ENCODE results near the gene ST7. TPM values are rescaled to one million over a fixed set of nuclear protein-coding genes. Genes with fewer than 3 reads are reported as not detected.

ST7 gene
- total RNA-seq, 1 donor, result 19.9 TPM

DNA sequence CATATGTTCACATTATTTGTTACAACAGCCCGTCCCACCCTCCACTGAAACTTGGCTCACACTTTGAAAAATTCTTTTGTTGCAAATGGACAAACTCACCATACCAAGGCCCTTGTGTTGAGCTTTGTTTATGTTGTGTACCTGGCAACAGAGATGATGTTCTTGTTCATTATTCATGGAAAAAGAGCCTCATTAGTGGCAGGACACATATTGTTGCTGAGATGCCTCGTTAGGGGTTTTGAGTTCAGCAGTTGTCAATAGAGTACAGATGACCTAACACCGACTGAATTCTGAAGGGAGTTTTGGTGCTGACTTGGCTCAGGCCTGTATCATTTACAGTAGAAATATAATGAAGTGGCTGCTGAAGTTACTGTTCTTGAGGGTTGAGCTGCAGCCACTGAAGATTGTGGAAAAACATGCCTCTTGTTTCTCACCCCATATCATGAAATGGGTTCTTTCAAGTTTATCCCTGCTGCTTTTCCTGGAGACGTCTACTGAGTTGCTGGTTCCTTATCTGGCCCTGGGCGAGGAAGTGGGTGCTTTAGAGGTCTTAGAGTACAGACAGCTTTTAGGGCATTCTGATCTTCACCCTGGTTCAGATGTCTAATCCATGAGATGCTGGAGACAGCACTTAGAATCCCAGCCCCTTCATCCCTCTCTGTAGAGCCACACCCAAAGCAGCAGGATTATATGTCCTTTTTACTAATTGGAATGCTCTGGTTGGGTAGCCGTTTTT lies 219.9 kb downstream of the ST7 start:
- TF ChIP-seq, protein P1, sequence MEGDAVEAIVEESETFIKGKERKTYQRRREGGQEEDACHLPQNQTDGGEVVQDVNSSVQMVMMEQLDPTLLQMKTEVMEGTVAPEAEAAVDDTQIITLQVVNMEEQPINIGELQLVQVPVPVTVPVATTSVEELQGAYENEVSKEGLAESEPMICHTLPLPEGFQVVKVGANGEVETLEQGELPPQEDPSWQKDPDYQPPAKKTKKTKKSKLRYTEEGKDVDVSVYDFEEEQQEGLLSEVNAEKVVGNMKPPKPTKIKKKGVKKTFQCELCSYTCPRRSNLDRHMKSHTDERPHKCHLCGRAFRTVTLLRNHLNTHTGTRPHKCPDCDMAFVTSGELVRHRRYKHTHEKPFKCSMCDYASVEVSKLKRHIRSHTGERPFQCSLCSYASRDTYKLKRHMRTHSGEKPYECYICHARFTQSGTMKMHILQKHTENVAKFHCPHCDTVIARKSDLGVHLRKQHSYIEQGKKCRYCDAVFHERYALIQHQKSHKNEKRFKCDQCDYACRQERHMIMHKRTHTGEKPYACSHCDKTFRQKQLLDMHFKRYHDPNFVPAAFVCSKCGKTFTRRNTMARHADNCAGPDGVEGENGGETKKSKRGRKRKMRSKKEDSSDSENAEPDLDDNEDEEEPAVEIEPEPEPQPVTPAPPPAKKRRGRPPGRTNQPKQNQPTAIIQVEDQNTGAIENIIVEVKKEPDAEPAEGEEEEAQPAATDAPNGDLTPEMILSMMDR (IDR thresholded peaks at IDR 0.05; ENCODE audit: extremely low read depth, low read depth, low read length), result no peak
- Histone ChIP-seq H3K4me2 (ENCODE audit: insufficient read depth, low read length) (no peak overlapping the region), H3K27me3 (ENCODE audit: insufficient read depth, low read length) (no peaks in the 10 kb centered on the region), H3K27ac (ENCODE audit: low read depth, low read length) (no peak overlapping the region), H3K4me1 (ENCODE audit: insufficient read depth, low read length) (peaks cover 5% of the 10 kb centered on the region), H3K79me2 (ENCODE audit: insufficient read depth, low read length) (no peaks in the 10 kb centered on the region), H2AFZ (ENCODE audit: low read length) (no peak overlapping the region), H3K9me3 (ENCODE audit: low read depth, low read length) (no peaks in the 10 kb centered on the region), H4K20me1 (ENCODE audit: insufficient read depth, low read length) (no peaks in the 10 kb centered on the region), H3K36me3 (ENCODE audit: insufficient read depth, low read length) (peaks cover 6% of the 10 kb centered on the region), H3K4me3 (ENCODE audit: insufficient read depth, low read length) (no peak overlapping the region)
- DNase-seq (ENCODE audit: insufficient read length, low spot score, missing footprints), result no peak

DNA sequence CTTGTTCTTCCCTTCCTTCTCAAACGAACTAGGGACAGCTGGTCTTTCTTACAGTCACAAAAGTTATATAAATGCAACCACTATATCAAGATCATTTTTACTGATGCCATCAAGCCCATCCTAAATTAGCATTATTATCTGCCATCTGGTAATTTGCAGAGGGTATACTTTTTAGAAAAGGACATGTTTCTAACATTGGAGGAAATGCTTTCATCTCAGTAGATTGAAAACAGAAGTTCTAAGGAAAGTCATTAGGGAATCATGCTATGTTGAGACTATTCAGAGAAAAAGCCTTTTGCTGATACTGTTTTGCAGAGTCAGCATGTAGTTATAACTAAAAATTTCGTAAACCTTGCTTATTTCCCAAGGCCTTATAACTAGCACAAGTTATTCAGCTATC lies 222.9 kb downstream of the ST7 start:
- no peak for DNase-seq (ENCODE audit: insufficient read length, low spot score, missing footprints)
- H4K20me1 ChIP-seq (ENCODE audit: insufficient read depth, low read length), result no peaks in the 10 kb centered on the region
- H3K9me3 ChIP-seq (ENCODE audit: low read depth, low read length), result no peaks in the 10 kb centered on the region
- TF ChIP-seq, protein P1 (IDR thresholded peaks at IDR 0.05; ENCODE audit: extremely low read depth, low read depth, low read length), result no peak
- H3K4me1 ChIP-seq (ENCODE audit: insufficient read depth, low read length), result no peaks in the 10 kb centered on the region
- no peaks in the 10 kb centered on the region for H3K79me2 ChIP-seq (ENCODE audit: insufficient read depth, low read length)
- H3K36me3 ChIP-seq (ENCODE audit: insufficient read depth, low read length), result peaks cover 6% of the 10 kb centered on the region
- no peaks in the 10 kb centered on the region for H3K27me3 ChIP-seq (ENCODE audit: insufficient read depth, low read length)
- no peak overlapping the region for H3K4me3 ChIP-seq (ENCODE audit: insufficient read depth, low read length)
- H3K4me2 ChIP-seq (ENCODE audit: insufficient read depth, low read length), result no peak overlapping the region
- no peak overlapping the region for H2AFZ ChIP-seq (ENCODE audit: low read length)
- H3K27ac ChIP-seq (ENCODE audit: low read depth, low read length), result no peak overlapping the region

DNA sequence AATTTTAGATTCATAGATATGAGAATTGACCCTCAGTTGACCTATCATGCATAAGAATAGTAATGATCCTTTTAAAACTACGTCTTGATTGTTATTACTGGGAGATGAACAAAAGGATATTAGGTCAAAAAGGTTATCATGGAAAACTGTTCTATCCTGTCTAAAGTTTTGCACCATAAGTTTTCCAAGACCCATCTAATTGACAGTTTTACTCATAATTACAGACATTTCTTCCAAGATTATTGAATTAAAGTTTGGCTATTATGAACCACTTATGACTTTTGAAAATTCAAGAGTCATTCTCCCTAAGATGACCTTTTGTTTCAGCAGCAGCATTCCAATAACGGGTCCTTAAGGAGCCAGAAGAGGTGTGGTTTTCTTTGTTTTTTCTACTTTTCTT lies 225.3 kb downstream of the ST7 start:
- no peaks in the 10 kb centered on the region for H3K36me3 ChIP-seq (ENCODE audit: insufficient read depth, low read length)
- no peak for DNase-seq (ENCODE audit: insufficient read length, low spot score, missing footprints)
- TF ChIP-seq, protein P1 (IDR thresholded peaks at IDR 0.05; ENCODE audit: extremely low read depth, low read depth, low read length), result no peak
- no peak overlapping the region for H3K27ac ChIP-seq (ENCODE audit: low read depth, low read length)
- no peaks in the 10 kb centered on the region for H4K20me1 ChIP-seq (ENCODE audit: insufficient read depth, low read length)
- no peak overlapping the region for H3K4me3 ChIP-seq (ENCODE audit: insufficient read depth, low read length)
- H3K4me1 ChIP-seq (ENCODE audit: insufficient read depth, low read length), result no peaks in the 10 kb centered on the region
- no peaks in the 10 kb centered on the region for H3K79me2 ChIP-seq (ENCODE audit: insufficient read depth, low read length)
- H2AFZ ChIP-seq (ENCODE audit: low read length), result no peak overlapping the region
- no peak overlapping the region for H3K4me2 ChIP-seq (ENCODE audit: insufficient read depth, low read length)
- no peaks in the 10 kb centered on the region for H3K27me3 ChIP-seq (ENCODE audit: insufficient read depth, low read length)
- H3K9me3 ChIP-seq (ENCODE audit: low read depth, low read length), result no peaks in the 10 kb centered on the region

DNA sequence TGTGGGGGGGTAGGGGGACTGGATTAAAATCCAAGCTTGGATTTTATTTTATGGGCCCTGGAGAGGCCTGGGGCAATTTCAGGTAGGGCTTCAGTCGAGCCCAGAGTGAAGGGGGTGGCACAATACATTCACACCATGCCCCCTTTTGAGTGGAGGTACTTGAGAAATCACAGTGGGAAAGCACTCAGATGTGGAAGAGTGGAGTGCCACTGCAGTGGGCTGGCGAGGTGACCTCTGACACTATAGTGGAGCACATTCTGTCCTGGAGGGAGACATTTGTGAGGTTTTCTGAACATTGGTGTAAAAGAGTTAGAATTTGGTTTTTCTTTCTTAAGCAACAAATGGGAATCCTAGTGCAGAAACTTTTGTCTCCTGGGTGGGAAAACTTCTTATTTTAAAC lies 226.4 kb downstream of the ST7 start:
- no peak overlapping the region for H3K4me2 ChIP-seq (ENCODE audit: insufficient read depth, low read length)
- H4K20me1 ChIP-seq (ENCODE audit: insufficient read depth, low read length), result no peaks in the 10 kb centered on the region
- no peak for DNase-seq (ENCODE audit: insufficient read length, low spot score, missing footprints)
- H3K27me3 ChIP-seq (ENCODE audit: insufficient read depth, low read length), result no peaks in the 10 kb centered on the region
- no peak overlapping the region for H2AFZ ChIP-seq (ENCODE audit: low read length)
- TF ChIP-seq, protein P1 (IDR thresholded peaks at IDR 0.05; ENCODE audit: extremely low read depth, low read depth, low read length), result no peak
- H3K4me1 ChIP-seq (ENCODE audit: insufficient read depth, low read length), result no peaks in the 10 kb centered on the region
- no peaks in the 10 kb centered on the region for H3K36me3 ChIP-seq (ENCODE audit: insufficient read depth, low read length)
- no peaks in the 10 kb centered on the region for H3K9me3 ChIP-seq (ENCODE audit: low read depth, low read length)
- H3K4me3 ChIP-seq (ENCODE audit: insufficient read depth, low read length), result no peak overlapping the region
- no peaks in the 10 kb centered on the region for H3K79me2 ChIP-seq (ENCODE audit: insufficient read depth, low read length)
- no peak overlapping the region for H3K27ac ChIP-seq (ENCODE audit: low read depth, low read length)

Measured in osteoblast (primary cell).